LNCaP clone FGC (cell line): ENCODE results near the gene ABCE1.
A peak's percentile ranks its signal among the peaks of the same experiment; 100 is the strongest.

Source experiments
- DNase-seq: peaks from one replicate; pipeline ENCODE4 v3.0.0-alpha.2; 2011; ENCODE audit warnings: low read depth
- H3K4me3 ChIP-seq: 2 replicates; pipeline ENCODE4 v1.5.1; 2011; ENCODE audit warnings: mild to moderate bottlenecking, low read depth, low read length, control low read depth
- TF ChIP-seq, protein P1 (sequence below): IDR thresholded peaks from 2 replicates; pipeline ENCODE4 v1.5.1; 2012; ENCODE audit warnings: mild to moderate bottlenecking; ENCODE audit not compliant: control insufficient read depth, insufficient read depth; ENCODE audit errors: extremely low read depth

Gene ABCE1

GRCh38 chr4:145154573-145154972 lies 56.5 kb downstream of the ABCE1 start:
- H3K4me3 ChIP-seq, result no peak overlapping the region
- DNase-seq, result no peak

DNA sequence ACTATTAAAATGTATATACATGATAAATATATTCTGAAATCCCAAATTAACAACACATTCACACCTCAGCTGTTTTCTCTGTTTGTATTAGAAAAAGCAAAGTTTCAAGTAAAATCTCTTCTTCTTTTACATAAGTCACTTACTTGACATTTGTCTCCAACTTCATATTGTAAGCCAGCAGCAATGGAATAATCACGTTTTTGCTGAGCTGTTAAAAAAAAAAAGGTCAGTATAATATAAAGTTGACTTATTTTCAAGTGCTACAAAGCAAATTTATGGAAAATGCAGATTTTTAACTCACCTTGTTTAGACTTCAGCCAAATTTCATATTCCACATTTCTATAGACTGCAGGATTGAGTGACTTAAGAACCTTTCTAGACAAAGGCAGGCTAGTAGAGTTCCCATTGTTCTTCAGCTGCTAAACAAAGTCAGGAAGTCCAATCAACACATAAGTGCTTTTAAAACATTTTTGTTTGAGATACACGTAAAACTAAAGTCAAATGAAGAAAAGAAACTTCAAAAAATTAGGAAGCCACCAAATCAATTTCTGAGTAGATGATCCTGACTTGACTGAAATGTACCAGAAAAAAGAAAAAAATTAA lies 57.3 kb downstream of the ABCE1 start:
- TF ChIP-seq, protein P1, sequence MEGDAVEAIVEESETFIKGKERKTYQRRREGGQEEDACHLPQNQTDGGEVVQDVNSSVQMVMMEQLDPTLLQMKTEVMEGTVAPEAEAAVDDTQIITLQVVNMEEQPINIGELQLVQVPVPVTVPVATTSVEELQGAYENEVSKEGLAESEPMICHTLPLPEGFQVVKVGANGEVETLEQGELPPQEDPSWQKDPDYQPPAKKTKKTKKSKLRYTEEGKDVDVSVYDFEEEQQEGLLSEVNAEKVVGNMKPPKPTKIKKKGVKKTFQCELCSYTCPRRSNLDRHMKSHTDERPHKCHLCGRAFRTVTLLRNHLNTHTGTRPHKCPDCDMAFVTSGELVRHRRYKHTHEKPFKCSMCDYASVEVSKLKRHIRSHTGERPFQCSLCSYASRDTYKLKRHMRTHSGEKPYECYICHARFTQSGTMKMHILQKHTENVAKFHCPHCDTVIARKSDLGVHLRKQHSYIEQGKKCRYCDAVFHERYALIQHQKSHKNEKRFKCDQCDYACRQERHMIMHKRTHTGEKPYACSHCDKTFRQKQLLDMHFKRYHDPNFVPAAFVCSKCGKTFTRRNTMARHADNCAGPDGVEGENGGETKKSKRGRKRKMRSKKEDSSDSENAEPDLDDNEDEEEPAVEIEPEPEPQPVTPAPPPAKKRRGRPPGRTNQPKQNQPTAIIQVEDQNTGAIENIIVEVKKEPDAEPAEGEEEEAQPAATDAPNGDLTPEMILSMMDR, result no peak
- H3K4me3 ChIP-seq, result no peak overlapping the region
- no peak for DNase-seq

More at GRCh38 chr4:145154573-145154972, 56.5 kb downstream of the ABCE1 start:
- TF ChIP-seq, protein P1, result peak; percentile 62

- no peak overlapping the region for H3K4me3 ChIP-seq
- TF ChIP-seq, protein P1, result no peak
- no peak for DNase-seq
These were observed 58.9 kb downstream of the ABCE1 start for GRCh38 chr4:145156986-145157385.

GRCh38 chr4:145161549-145161948 lies 63.4 kb downstream of the ABCE1 start:
- no peak for DNase-seq
- TF ChIP-seq, protein P1, result no peak
- H3K4me3 ChIP-seq, result no peak overlapping the region

DNA sequence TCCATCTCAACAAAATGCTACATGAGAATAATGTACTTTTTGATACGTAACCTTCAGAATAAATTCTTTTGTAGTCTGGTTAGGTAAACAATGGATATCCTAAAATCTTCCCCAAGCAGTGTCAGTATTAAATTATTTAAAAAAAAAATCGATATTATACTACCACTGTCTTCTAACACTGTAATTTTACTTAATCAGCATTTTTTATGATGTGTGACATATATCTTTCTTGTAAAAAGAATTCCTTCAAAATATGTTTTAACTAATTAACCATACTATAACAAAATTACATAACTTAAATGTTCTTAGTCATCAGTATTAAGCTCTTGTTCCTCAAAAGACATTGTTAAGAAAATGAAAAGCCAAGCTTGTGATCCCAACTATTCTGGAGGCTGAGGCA lies 69.8 kb downstream of the ABCE1 start:
- no peak overlapping the region for H3K4me3 ChIP-seq
- TF ChIP-seq, protein P1, result no peak
- DNase-seq, result no peak

GRCh38 chr4:145168581-145169187 lies 70.6 kb downstream of the ABCE1 start:
- TF ChIP-seq, protein P1, result no peak
- no peak for DNase-seq
- H3K4me3 ChIP-seq, result no peak overlapping the region

GRCh38 chr4:145170223-145170622 lies 72.1 kb downstream of the ABCE1 start:
- no peak overlapping the region for H3K4me3 ChIP-seq
- TF ChIP-seq, protein P1, result no peak
- no peak for DNase-seq
